ENCODE results near the gene ACOT12. TPM values are rescaled to one million over a fixed set of nuclear protein-coding genes. Genes with fewer than 3 reads are reported as not detected.
"Not testable (repeated sequence)": the region's sequence is repeated elsewhere in the genome, so short reads cannot be mapped to it uniquely, and the experiment has no call there.

ACOT12 gene
- total and polyA plus RNA-seq, 9 donors, result 0.48 TPM; not detected in 8

DNA sequence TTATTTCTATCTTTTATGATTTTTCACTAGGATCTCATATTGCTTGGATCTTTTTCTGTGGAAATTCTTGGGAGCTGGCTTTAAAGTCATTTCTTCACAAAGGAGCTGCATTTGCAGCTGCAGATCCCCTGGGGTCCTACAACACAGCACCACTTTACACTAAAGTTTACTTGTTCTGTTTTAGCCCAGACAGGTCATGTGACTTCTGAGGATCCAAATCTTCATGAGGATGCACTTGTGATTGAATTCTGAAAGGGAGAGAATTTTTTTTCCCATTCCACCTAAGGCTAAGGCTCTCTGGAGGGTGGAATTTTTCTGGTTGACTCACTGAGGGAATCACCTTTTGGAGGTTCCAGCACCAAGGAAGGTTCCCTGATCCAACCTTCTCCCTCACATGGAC is 43.4 kb downstream of the ACOT12 start:
- Histone ChIP-seq H3K27me3 (no peaks in the 10 kb centered on the region), H3K4me1 (ENCODE audit: insufficient read depth) (no peaks in the 10 kb centered on the region), H3K36me3 (no peaks in the 10 kb centered on the region), H3K9me3 (no peaks in the 10 kb centered on the region), H3K27ac (no peak overlapping the region), H3K4me3 (no peak overlapping the region)
- intact Hi-C loops (cut with DNase I), result no loop called here
- TF ChIP-seq, protein P1, sequence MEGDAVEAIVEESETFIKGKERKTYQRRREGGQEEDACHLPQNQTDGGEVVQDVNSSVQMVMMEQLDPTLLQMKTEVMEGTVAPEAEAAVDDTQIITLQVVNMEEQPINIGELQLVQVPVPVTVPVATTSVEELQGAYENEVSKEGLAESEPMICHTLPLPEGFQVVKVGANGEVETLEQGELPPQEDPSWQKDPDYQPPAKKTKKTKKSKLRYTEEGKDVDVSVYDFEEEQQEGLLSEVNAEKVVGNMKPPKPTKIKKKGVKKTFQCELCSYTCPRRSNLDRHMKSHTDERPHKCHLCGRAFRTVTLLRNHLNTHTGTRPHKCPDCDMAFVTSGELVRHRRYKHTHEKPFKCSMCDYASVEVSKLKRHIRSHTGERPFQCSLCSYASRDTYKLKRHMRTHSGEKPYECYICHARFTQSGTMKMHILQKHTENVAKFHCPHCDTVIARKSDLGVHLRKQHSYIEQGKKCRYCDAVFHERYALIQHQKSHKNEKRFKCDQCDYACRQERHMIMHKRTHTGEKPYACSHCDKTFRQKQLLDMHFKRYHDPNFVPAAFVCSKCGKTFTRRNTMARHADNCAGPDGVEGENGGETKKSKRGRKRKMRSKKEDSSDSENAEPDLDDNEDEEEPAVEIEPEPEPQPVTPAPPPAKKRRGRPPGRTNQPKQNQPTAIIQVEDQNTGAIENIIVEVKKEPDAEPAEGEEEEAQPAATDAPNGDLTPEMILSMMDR (IDR thresholded peaks at IDR 0.05), result no peak
- TF ChIP-seq EP300 (IDR thresholded peaks at IDR 0.05) (no peak), POLR2A (IDR thresholded peaks at IDR 0.05) (no peak)
- DNase-seq, result no peak

DNA sequence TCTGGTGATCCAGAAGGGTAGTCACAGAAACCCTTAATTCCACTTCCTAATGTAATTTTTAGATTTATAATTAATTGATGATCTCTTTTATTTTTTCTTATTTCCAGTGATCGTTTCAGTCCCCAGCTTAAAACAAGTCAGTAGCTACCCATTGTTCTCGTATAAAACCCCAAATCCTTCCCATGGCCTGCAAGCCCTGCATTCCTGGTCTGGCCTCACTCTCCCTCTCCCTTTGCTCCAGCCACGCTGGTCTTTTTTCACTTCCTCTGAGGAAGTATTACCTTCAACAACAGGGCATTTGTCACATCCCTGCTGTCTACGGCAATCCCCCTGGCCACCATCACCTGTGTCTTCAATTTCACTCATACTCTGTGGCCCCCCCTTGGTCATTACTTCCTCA is 44.8 kb downstream of the ACOT12 start:
- Histone ChIP-seq H3K27ac (no peak overlapping the region), H3K9me3 (no peaks in the 10 kb centered on the region), H3K27me3 (no peaks in the 10 kb centered on the region), H3K4me3 (no peak overlapping the region), H3K36me3 (no peaks in the 10 kb centered on the region), H3K4me1 (ENCODE audit: insufficient read depth) (no peaks in the 10 kb centered on the region)
- TF ChIP-seq POLR2A (IDR thresholded peaks at IDR 0.05), result no peak
- TF ChIP-seq, protein P1 (IDR thresholded peaks at IDR 0.05), result no peak
- TF ChIP-seq EP300 (IDR thresholded peaks at IDR 0.05), result no peak
- WGBS, 3 donors, result 70 to 83% (median 78%) methylated on average over 4 of the region's 4 CpGs
- intact Hi-C loops (cut with DNase I), result no loop called here
- no peak for DNase-seq

DNA sequence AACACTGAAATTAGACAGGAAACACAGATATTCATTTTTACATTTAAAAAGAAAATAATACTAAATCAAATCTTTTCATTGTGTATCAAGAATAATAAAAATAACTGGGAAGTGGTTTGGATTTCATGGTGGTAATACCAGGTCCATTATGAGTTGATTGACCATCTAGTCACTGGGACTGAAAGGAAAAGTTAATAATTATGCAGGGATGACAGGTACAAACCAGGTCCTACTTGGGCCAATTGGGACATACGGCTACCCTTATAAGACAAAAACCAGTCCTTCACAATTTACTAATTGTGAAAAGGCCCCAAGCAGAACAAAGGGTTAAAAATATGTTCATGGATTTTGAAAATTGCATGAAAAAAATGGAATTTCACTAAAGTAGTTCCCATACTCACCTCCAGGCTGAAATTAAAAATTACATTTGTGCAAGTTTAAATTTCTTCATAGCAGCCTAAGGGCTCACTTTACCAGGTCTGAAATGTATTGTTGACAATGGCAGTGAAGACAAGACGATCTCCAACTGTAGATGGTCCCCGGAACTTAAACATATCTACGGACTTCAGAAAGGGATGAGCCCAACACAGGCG is 48.4 kb downstream of the ACOT12 start:
- WGBS, 3 donors, result 87 to 92% (median 89%) methylated on average over 5 of the region's 5 CpGs
- intact Hi-C loops (cut with DNase I), result no loop called here
- no peaks in the 10 kb centered on the region for H3K36me3 ChIP-seq
- H3K4me3 ChIP-seq, result no peak overlapping the region
- H3K9me3 ChIP-seq, result no peaks in the 10 kb centered on the region
- DNase-seq, result no peak
- TF ChIP-seq EP300 (IDR thresholded peaks at IDR 0.05) (no peak), POLR2A (IDR thresholded peaks at IDR 0.05) (no peak)
- TF ChIP-seq, protein P1 (IDR thresholded peaks at IDR 0.05), result no peak
- H3K27me3 ChIP-seq, result no peaks in the 10 kb centered on the region
- H3K4me1 ChIP-seq (ENCODE audit: insufficient read depth), result no peaks in the 10 kb centered on the region
- H3K27ac ChIP-seq, result no peak overlapping the region

DNA sequence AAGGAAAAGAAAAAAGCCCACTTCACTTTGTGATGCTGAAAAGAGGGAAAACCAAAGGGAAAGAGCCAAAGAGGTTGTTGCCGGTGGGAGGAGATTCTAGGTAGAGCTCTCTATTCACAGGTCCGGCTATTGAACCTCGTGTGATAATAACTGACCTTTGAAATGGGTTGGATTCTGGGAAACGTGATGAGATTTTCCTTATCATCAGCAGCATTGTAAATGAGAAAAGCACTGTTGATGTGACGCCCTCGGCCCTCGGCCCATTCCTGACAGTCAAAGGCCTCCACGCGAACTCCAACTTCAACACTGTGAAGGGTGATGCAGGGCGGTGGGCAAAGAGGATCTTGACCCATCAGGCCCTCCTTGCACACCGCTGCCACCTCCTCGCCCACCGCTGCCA is 49.2 kb downstream of the ACOT12 start:
- H3K27me3 ChIP-seq, result no peaks in the 10 kb centered on the region
- H3K4me1 ChIP-seq (ENCODE audit: insufficient read depth), result no peaks in the 10 kb centered on the region
- H3K27ac ChIP-seq, result no peak overlapping the region
- TF ChIP-seq EP300 (IDR thresholded peaks at IDR 0.05) (no peak), POLR2A (IDR thresholded peaks at IDR 0.05) (no peak)
- TF ChIP-seq, protein P1 (IDR thresholded peaks at IDR 0.05), result no peak
- no peak overlapping the region for H3K4me3 ChIP-seq
- no peaks in the 10 kb centered on the region for H3K9me3 ChIP-seq
- intact Hi-C loops (cut with DNase I), result no loop called here
- H3K36me3 ChIP-seq, result no peaks in the 10 kb centered on the region
- no peak for DNase-seq
- WGBS, 3 donors, result 88 to 92% (median 90%) methylated on average over 13 of the region's 13 CpGs

DNA sequence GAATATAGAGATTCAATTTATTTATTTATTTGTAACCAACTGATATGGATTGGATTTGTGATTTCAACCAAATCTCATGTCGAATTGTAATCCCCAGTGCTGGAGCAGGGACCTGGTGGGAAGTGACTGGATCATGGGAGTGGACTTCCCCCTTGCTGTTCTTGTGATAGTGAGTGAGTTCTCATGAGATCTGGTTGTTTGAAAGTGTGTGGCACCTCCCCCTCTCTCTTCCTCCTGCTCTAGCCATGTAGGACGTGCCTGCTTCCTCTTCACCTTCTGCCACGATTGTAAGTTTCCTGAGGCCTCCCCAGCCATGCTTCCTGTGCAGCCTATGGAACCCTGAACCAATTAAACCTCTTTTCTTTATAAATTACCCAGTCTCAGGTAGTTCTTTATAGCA is 55.7 kb downstream of the ACOT12 start:
- H3K9me3 ChIP-seq; DNase-seq; H3K36me3 ChIP-seq; H3K27me3 ChIP-seq; H3K27ac ChIP-seq; H3K4me1 ChIP-seq (ENCODE audit: insufficient read depth); intact Hi-C loops (cut with DNase I); H3K4me3 ChIP-seq: not testable (repeated sequence)
- WGBS, 3 donors, result 65 to 75% (median 70%) methylated on average over 3 of the region's 3 CpGs
